Endometrial microvascular endothelial cells (primary cell): ENCODE results near the gene MAPK14. TPM values are rescaled to one million over a fixed set of nuclear protein-coding genes. Genes with fewer than 3 reads are reported as not detected.
"Not testable (repeated sequence)": the region's sequence is repeated elsewhere in the genome, so short reads cannot be mapped to it uniquely, and the experiment has no call there.

Experiments
- in situ Hi-C: cut with HindIII; loops from 2 replicates; pipeline ENCODE4 v1.10.0; 2017; ENCODE audit warnings: low sequenced_read_pairs, low pct_unique_long_range_greater_than_20kb; ENCODE audit errors: inconsistent ontology term
- total RNA-seq: library from RNA; depleted of rRNA; stranded (reverse); fragments of >200 nt; gene quantifications from one replicate; pipeline ENCODE4 v1.2.3, GENCODE V29; 2015; ENCODE audit errors: inconsistent ontology term

Gene MAPK14
- total RNA-seq, 1 donor from 2014 or later = 51.5 TPM

GRCh38 chr6:36116066-36116864, 88.7 kb downstream of the MAPK14 start:
- in situ Hi-C loops = no loop called here

- in situ Hi-C loops = no loop called here
These were observed 89.3 kb downstream of the MAPK14 start for GRCh38 chr6:36116943-36117342.

GRCh38 chr6:36117658-36118549, 90.3 kb downstream of the MAPK14 start:
- in situ Hi-C loops = no loop called here

- in situ Hi-C loops = no loop called here
These were observed 91.0 kb downstream of the MAPK14 start for GRCh38 chr6:36118550-36119107.

- in situ Hi-C loops = no loop called here
These were observed 91.6 kb downstream of the MAPK14 start for GRCh38 chr6:36119209-36119608.

- in situ Hi-C loops = no loop called here
These were observed 92.4 kb downstream of the MAPK14 start for GRCh38 chr6:36120018-36120417.

GRCh38 chr6:36120539-36120938, 92.9 kb downstream of the MAPK14 start:
- in situ Hi-C loops = no loop called here

GRCh38 chr6:36120979-36121786, 93.6 kb downstream of the MAPK14 start:
- in situ Hi-C loops = no loop called here

- in situ Hi-C loops = no loop called here
These were observed 94.3 kb downstream of the MAPK14 start for GRCh38 chr6:36121787-36122494.

- in situ Hi-C loops = no loop called here
These were observed 95.1 kb downstream of the MAPK14 start for GRCh38 chr6:36122495-36123269.

- in situ Hi-C loops = no loop called here
These were observed 95.9 kb downstream of the MAPK14 start for GRCh38 chr6:36123270-36124139.

- in situ Hi-C loops = not testable (repeated sequence)
These were observed 96.7 kb downstream of the MAPK14 start for GRCh38 chr6:36124346-36124745.

GRCh38 chr6:36124881-36125280, 97.3 kb downstream of the MAPK14 start:
- in situ Hi-C loops = no loop called here

GRCh38 chr6:36125575-36125974, 98.0 kb downstream of the MAPK14 start:
- in situ Hi-C loops = no loop called here

GRCh38 chr6:36126121-36126520, 98.5 kb downstream of the MAPK14 start:
- in situ Hi-C loops = no loop called here

GRCh38 chr6:36126553-36127458, 99.2 kb downstream of the MAPK14 start:
- in situ Hi-C loops = no loop called here
